ENCODE measurements around the gene SMIM7. TPM values are rescaled to one million over a fixed set of nuclear protein-coding genes. Genes with fewer than 3 reads are reported as not detected.

Gene SMIM7
- total RNA-seq, 6 experiments from 2014 or later, result 34.7 to 76.5 (median 41.2) TPM

DNA sequence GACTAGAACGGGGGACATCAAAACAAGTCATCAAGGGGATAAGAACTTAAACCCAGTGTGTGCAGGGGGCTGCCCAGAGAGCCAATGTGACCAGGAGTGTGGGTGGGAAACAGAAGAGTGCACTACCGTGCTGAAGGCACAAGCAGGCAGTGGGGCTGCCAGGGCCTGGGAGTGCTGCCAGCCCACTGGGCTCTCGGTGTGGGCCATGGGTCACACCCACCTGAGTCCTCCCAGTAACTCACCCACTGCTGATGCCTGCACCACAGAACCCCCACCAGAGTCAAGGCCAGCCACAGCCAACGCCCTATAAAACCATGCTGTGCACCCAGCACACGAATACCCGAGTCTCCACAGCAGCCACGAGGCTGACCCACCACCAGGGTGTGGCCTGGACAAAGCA lies 40.5 kb downstream of the SMIM7 start:
- Histone ChIP-seq H3K36me3 (peaks cover 0 to 4% (median under 1%) of the 10 kb centered on the region in 4 donors), H3K4me1 (peaks cover 0 to 3% (median 0%) of the 10 kb centered on the region in 4 donors), H3K27ac (no peak overlapping the region), H3K27me3 (no peaks in the 10 kb centered on the region), H3K9me3 (no peaks in the 10 kb centered on the region), H3K4me3 (no peak overlapping the region)
- WGBS (ENCODE audit: insufficient coverage, low coverage, low lambda C conversion rate, missing lambda C conversion rate), result 100% methylated on average over 2 of the region's 7 CpGs
- intact Hi-C loops (cut with DNase I), result no loop called here
- TF ChIP-seq POLR2A (IDR thresholded peaks at IDR 0.05) (no peak), CTCF (IDR thresholded peaks at IDR 0.05) (no peak)
- no peak for DNase-seq
- peak in 2 of 4 donors; percentile 35 to 39 for ATAC-seq

DNA sequence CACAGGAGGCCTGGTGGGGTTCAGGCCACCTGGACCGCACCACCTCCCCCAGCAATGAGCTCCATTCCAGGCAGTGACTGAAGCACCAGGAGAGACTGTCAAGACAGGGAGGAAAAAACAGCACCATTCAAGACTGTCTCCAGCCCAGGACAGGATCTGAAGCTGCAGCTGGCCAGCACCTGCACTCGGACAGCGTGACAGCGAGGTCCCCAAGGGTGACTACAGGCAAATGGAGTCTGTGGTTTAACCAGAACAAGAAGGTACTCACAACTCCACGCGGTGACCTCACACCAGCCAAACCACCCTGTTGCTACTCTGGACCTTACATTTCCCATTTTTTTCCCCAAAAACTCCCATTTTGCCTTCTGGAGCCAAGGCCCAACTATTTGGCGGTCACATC lies 41.7 kb downstream of the SMIM7 start:
- Histone ChIP-seq H3K9me3 (no peaks in the 10 kb centered on the region), H3K36me3 (no peaks in the 10 kb centered on the region), H3K27me3 (no peaks in the 10 kb centered on the region), H3K4me1 (peaks cover 0 to 3% (median 0%) of the 10 kb centered on the region in 4 donors), H3K4me3 (no peak overlapping the region), H3K27ac (no peak overlapping the region)
- 100% methylated on average over 1 of the region's 7 CpGs for WGBS (ENCODE audit: insufficient coverage, low coverage, low lambda C conversion rate, missing lambda C conversion rate)
- no peak for ATAC-seq
- DNase-seq, result no peak
- no peak for TF ChIP-seq CTCF (IDR thresholded peaks at IDR 0.05)
- no peak for TF ChIP-seq POLR2A (IDR thresholded peaks at IDR 0.05)
- intact Hi-C loops (cut with DNase I), result no loop called here

GRCh38 chr19:16615808-16616207 lies 44.1 kb downstream of the SMIM7 start:
- Histone ChIP-seq H3K4me3 (no peak overlapping the region), H3K9me3 (no peaks in the 10 kb centered on the region), H3K27me3 (no peaks in the 10 kb centered on the region), H3K4me1 (peaks cover 0 to 18% (median 9%) of the 10 kb centered on the region in 4 donors), H3K27ac (no peak overlapping the region), H3K36me3 (no peaks in the 10 kb centered on the region)
- no peak for DNase-seq
- 80% methylated on average over 1 of the region's 1 CpG for WGBS (ENCODE audit: insufficient coverage, low coverage, low lambda C conversion rate, missing lambda C conversion rate)
- no peak for ATAC-seq
- no peak for TF ChIP-seq CTCF (IDR thresholded peaks at IDR 0.05)
- no peak for TF ChIP-seq POLR2A (IDR thresholded peaks at IDR 0.05)
- intact Hi-C loops (cut with DNase I), result no loop called here

GRCh38 chr19:16614941-16615340 lies 45.0 kb downstream of the SMIM7 start:
- ATAC-seq, result no peak
- TF ChIP-seq CTCF (IDR thresholded peaks at IDR 0.05), result no peak
- no peak for TF ChIP-seq POLR2A (IDR thresholded peaks at IDR 0.05)
- intact Hi-C loops (cut with DNase I), result no loop called here
- WGBS (ENCODE audit: insufficient coverage, low coverage, low lambda C conversion rate, missing lambda C conversion rate), result 26% methylated on average over 2 of the region's 2 CpGs
- H3K4me3 ChIP-seq, result no peak overlapping the region
- H3K4me1 ChIP-seq, result peaks cover 0 to 18% (median 8%) of the 10 kb centered on the region in 4 donors
- H3K9me3 ChIP-seq, result no peaks in the 10 kb centered on the region
- H3K36me3 ChIP-seq, result no peaks in the 10 kb centered on the region
- no peaks in the 10 kb centered on the region for H3K27me3 ChIP-seq
- no peak for DNase-seq
- no peak overlapping the region for H3K27ac ChIP-seq

DNA sequence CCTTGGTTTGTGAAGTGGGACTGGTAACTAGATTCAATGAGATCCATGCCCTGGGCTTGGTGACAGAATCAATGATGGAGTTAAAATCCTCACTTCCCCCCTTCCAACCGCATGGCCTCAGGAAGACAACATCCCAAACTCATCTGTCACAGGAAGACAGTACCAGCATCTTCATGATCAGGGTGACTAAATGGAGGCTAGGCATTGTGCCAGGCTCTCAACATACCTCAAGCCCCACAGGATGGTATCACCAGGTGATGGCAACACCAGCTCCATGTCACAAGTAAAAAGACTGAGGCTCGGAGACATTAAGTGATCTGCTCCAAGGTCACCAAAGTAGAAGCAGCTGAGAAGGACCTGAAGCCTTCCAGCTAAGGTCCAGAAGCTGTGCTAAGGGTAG lies 46.1 kb downstream of the SMIM7 start:
- peaks cover 0 to 22% (median 9%) of the 10 kb centered on the region in 4 donors for H3K4me1 ChIP-seq
- no peaks in the 10 kb centered on the region for H3K36me3 ChIP-seq
- intact Hi-C loops (cut with DNase I), result no loop called here
- H3K27ac ChIP-seq, result no peak overlapping the region
- no peak for ATAC-seq
- no peaks in the 10 kb centered on the region for H3K27me3 ChIP-seq
- H3K4me3 ChIP-seq, result no peak overlapping the region
- TF ChIP-seq POLR2A (IDR thresholded peaks at IDR 0.05), result no peak
- DNase-seq, result no peak
- H3K9me3 ChIP-seq, result no peaks in the 10 kb centered on the region
- WGBS (ENCODE audit: insufficient coverage, low coverage, low lambda C conversion rate, missing lambda C conversion rate), result 88% methylated on average over 2 of the region's 2 CpGs
